Erythroblast (primary cell): ENCODE measurements around the gene NLRP4.

Source experiments
- GATA1 ChIP-seq: IDR thresholded peaks from 2 replicates; pipeline ENCODE4 v1.6.1; 2011; ENCODE audit warnings: low read depth, mild to moderate bottlenecking, control low read depth, low read length, moderate library complexity
- POLR2A ChIP-seq: IDR thresholded peaks from 2 replicates; pipeline ENCODE4 v1.6.1; 2011; ENCODE audit warnings: mild to moderate bottlenecking, low read length

GRCh38 chr19:55795021-55795420 is 41.3 kb upstream of the NLRP4 start:
- TF ChIP-seq POLR2A (no peak), GATA1 (no peak)
